K562 (cell line): ENCODE results near the gene FGF4. TPM values are rescaled to one million over a fixed set of nuclear protein-coding genes. Genes with fewer than 3 reads are reported as not detected.

Experiments
- ATAC-seq: fragments of 200-7000 bp; cut with Tn5 transposase; 3 replicates; pipeline ENCODE4 v1.9.1; 2020; ENCODE audit warnings: moderate library complexity
- BruUV-seq: library from RNA; stranded (reverse); fragments of 400-500 nt; replicated peaks from 2 replicates; lab custom pipeline; 2021; lab: Mats Ljungman, UMichigan
- CTCF ChIA-PET: fragments of 300-600 bp; formaldehyde crosslinking; extraction: SDS; loops from one replicate; lab custom pipeline; 2021; ENCODE audit warnings: low intra/inter-chr PET ratio; lab: Yijun Ruan, JAX
- POLR2A ChIA-PET: fragments of 300-600, 350-650 bp; sonication (Branson Sonifier 250); formaldehyde crosslinking; extraction: SDS; loops from one replicate; lab custom pipeline; 2021; ENCODE audit warnings: antibody characterized with exemption, inconsistent platforms; lab: Yijun Ruan, JAX
- DNase-seq, 4 experiments: peaks; one replicate each; pipeline versions ENCODE4 v3.0.0 to v3.0.0-alpha.2; 2011 to 2018; ENCODE audit warnings: low spot score in 3 of 4, mixed read lengths in 3 of 4; ENCODE audit errors: extremely low read depth in 1 of 4
- FAIRE-seq: peaks from 2 replicates; lab custom pipeline; 2011; peaks lifted over from hg19 to GRCh38; lab: Jason Lieb, UNC
- H2AFZ ChIP-seq: 2 replicates; pipeline ENCODE4 v1.6.0; 2011; ENCODE audit warnings: low read depth, low read length, control low read depth, inconsistent platforms
- H3K27ac ChIP-seq: fragments of 200-600 bp; 3 replicates; pipeline ENCODE4 v1.8.0; 2011; ENCODE audit warnings: low read depth, mild to moderate bottlenecking, control low read depth, inconsistent platforms, low read length, moderate library complexity, mixed read lengths; ENCODE audit errors: extremely low read depth
- H3K27me3 ChIP-seq, 2 experiments: fragments of 300-600 bp in 1 of 2; 2 replicates in 1 of 2; 3 replicates in 1 of 2; pipeline versions ENCODE4 v1.6.0 to v1.8.0; 2011; ENCODE audit warnings: inconsistent platforms in 2 of 2, low read length in 2 of 2, mild to moderate bottlenecking in 1 of 2, mixed read lengths in 1 of 2, moderate library complexity in 1 of 2; ENCODE audit not compliant: control insufficient read depth in 2 of 2, insufficient read depth in 2 of 2
- H3K36me3 ChIP-seq: fragments of 300-600 bp; 3 replicates; pipeline ENCODE4 v1.8.0; 2011; ENCODE audit warnings: mild to moderate bottlenecking, low read length, inconsistent platforms; ENCODE audit not compliant: control insufficient read depth, insufficient read depth
- H3K4me1 ChIP-seq, 2 experiments: fragments of 200-600 bp in 1 of 2; replicated peaks in 1 of 2; 2 replicates in 1 of 2; 3 replicates in 1 of 2; pipeline versions ENCODE4 v1.5.1 to v1.8.0; 2011; ENCODE audit warnings: inconsistent platforms in 2 of 2, low read length in 2 of 2, mild to moderate bottlenecking in 1 of 2, mixed read lengths in 1 of 2, moderate library complexity in 1 of 2; ENCODE audit not compliant: control insufficient read depth in 2 of 2, insufficient read depth in 2 of 2
- H3K4me2 ChIP-seq: 2 replicates; pipeline ENCODE4 v1.6.1; 2011; ENCODE audit warnings: low read length, control low read depth, inconsistent platforms, mixed read lengths; ENCODE audit not compliant: insufficient read depth
- H3K4me3 ChIP-seq: fragments of 200-600 bp; sonication (generic), shearing (Covaris generic); 2 replicates; pipeline ENCODE4 v1.5.1; 2016; ENCODE audit warnings: control low read depth, inconsistent platforms
- H3K79me2 ChIP-seq: fragments of 200-600 bp; 3 replicates; pipeline ENCODE4 v1.8.0; 2011; ENCODE audit warnings: low read length, inconsistent platforms; ENCODE audit not compliant: control insufficient read depth, insufficient read depth
- H3K9ac ChIP-seq, 2 experiments: 2 replicates each; pipeline versions ENCODE4 v1.6.0 to v1.6.1; 2011; ENCODE audit warnings: low read depth in 2 of 2, low read length in 2 of 2, control low read depth in 1 of 2, inconsistent platforms in 1 of 2, mild to moderate bottlenecking in 1 of 2, mixed read lengths in 1 of 2; ENCODE audit not compliant: insufficient read depth in 1 of 2
- H3K9me1 ChIP-seq: one replicate; pipeline ENCODE4 v1.6.0; 2011; ENCODE audit warnings: inconsistent platforms, mild to moderate bottlenecking, low read length, moderate library complexity; ENCODE audit not compliant: control insufficient read depth, insufficient read depth
- H3K9me3 ChIP-seq: replicated peaks from 2 replicates; pipeline ENCODE4 v1.5.1; 2011; ENCODE audit warnings: low read depth, low read length, inconsistent platforms; ENCODE audit not compliant: control insufficient read depth, insufficient read depth
- H4K20me1 ChIP-seq: replicated peaks from 2 replicates; pipeline ENCODE4 v1.6.1; 2011; ENCODE audit warnings: low read length, inconsistent platforms, mixed read lengths; ENCODE audit not compliant: control insufficient read depth, insufficient read depth
- COPS2 ChIP-seq: fragments of 450-650 bp; conservative IDR thresholded peaks from 2 replicates; pipeline ENCODE4 v1.6.1; 2016; ENCODE audit warnings: mild to moderate bottlenecking, moderate library complexity
- DNMT1 ChIP-seq: fragments of 450-650 bp; IDR thresholded peaks from 2 replicates; pipeline ENCODE4 v1.6.1; 2016; ENCODE audit warnings: antibody characterized with exemption, mild to moderate bottlenecking
- FIP1L1 ChIP-seq: fragments of 200-400 bp; formaldehyde crosslinking; IDR thresholded peaks from 2 replicates; pipeline ENCODE4 v1.6.1; 2018; ENCODE audit warnings: mild to moderate bottlenecking, low read depth, low read length; ENCODE audit not compliant: poor library complexity, severe bottlenecking
- PHF20 ChIP-seq: fragments of 450-650 bp; IDR thresholded peaks from 2 replicates; pipeline ENCODE4 v1.6.1; 2018; ENCODE audit not compliant: partially characterized antibody
- POLR2G ChIP-seq: fragments of 200-400 bp; formaldehyde crosslinking; IDR thresholded peaks from 2 replicates; pipeline ENCODE4 v1.6.1; 2017; ENCODE audit warnings: low read depth, mild to moderate bottlenecking, antibody characterized with exemption, low read length, moderate library complexity
- SRSF3 ChIP-seq: fragments of 200-400 bp; formaldehyde crosslinking; IDR thresholded peaks from 2 replicates; pipeline ENCODE4 v1.6.1; 2016; ENCODE audit warnings: mild to moderate bottlenecking, low read length, moderate library complexity; ENCODE audit not compliant: insufficient read depth
- TCF7 ChIP-seq: sonication (generic); IDR thresholded peaks from 2 replicates; pipeline ENCODE4 v1.6.1; 2016; ENCODE audit warnings: antibody characterized with exemption, borderline replicate concordance
- ZNF695 ChIP-seq: fragments of 450-650 bp; formaldehyde crosslinking; IDR thresholded peaks from 2 replicates; pipeline ENCODE4 v1.4.0; 2020; ENCODE audit warnings: mild to moderate bottlenecking, moderate library complexity
- WGBS: fragments of 100-300 bp; shearing (Covaris generic); methylation state at CpG from one replicate; pipeline ENCODE4 v1.1.6; 2016; ENCODE audit warnings: low coverage, mixed read lengths; ENCODE audit not compliant: insufficient coverage; ENCODE audit errors: missing lambda C conversion rate; 5-methylcytosine and 5-hydroxymethylcytosine counted together
- in situ Hi-C: fragments of 300-500 bp; cut with MboI; formaldehyde crosslinking; loops from 4 replicates; pipeline ENCODE4 v1.15.0; 2018; ENCODE audit warnings: inconsistent platforms, mixed read lengths
- intact Hi-C: fragments of 100-400 bp; cut with micrococcal nuclease; formaldehyde crosslinking; loops from 2 replicates; pipeline ENCODE4 v1.14.2; 2022
- polyA plus RNA-seq, 8 experiments: library from polyadenylated mRNA; depleted of rRNA in 4 of 8; stranded (reverse) in 5 of 8; unstranded in 3 of 8; fragments of >200 nt; fragmentation: Nextera tagmentation in 2 of 8; fragmentation: Illumina TruSeq in 1 of 8; extraction: Ambion mirVana in 2 of 8; extraction: Trizol in 1 of 8; gene quantifications; 2 replicates each; pipeline versions ENCODE4 v1.2.1 to v1.2.3, GENCODE V29; 2011 to 2014; ENCODE audit warnings: inconsistent platforms in 1 of 8, missing spikeins in 1 of 8
- total RNA-seq, 7 experiments: library from RNA; depleted of rRNA in 6 of 7; stranded (reverse); fragments of >200 nt in 6 of 7; fragmentation: Illumina TruSeq in 2 of 7; extraction: Trizol in 2 of 7; gene quantifications; 2 replicates each; pipeline versions ENCODE4 v1.2.1 to v1.2.3, GENCODE V29; 2011 to 2021; ENCODE audit warnings: low replicate concordance in 1 of 7
- TF ChIP-seq, protein P1 (sequence below): fragments of 250-450 bp; sonication (Bioruptor Pico); IDR thresholded peaks from 2 replicates; pipeline ENCODE4 v1.5.0; 2021
- TF ChIP-seq, protein P2 (sequence below): fragments of 200-800 bp; sonication (Bioruptor generic); IDR thresholded peaks from 2 replicates; pipeline ENCODE4 v1.6.1; 2016; ENCODE audit warnings: missing genetic modification characterization, missing compliant biosample characterization
- TF ChIP-seq, protein P3 (sequence below): fragments of 450-650 bp; formaldehyde crosslinking; IDR thresholded peaks from 2 replicates; pipeline ENCODE4 v1.4.0; 2022; ENCODE audit warnings: missing genetic modification characterization
- TF ChIP-seq, protein P4 (sequence below): fragments of 250-450 bp; sonication (Bioruptor Pico); IDR thresholded peaks from 2 replicates; pipeline ENCODE4 v1.4.0; 2020; ENCODE audit warnings: borderline replicate concordance

The FGF4 gene
- total and polyA plus RNA-seq, 9 of the 15 experiments (the other 6 are each of a cell fraction or from before 2014, with no cell fraction given) = not detected

DNA sequence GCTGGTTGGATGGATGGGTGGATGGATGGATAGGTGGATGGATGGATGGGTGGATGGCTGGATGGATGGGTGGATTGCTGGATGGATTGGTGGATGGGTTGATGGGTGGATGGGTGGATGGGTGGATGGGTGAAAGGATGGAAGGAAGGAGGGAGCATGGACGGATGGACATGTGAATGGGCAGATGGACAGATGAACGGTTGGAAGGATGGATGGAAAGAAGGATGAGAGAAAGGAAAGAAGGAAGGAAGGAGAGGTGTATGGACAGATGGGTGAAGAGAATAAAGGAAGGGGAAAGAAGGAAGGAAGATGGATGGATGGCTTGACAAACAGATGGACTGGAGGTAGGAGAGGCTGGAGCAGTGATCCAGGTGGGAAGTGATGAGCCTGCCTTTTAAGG, 38.7 kb upstream of the FGF4 start (continued):
- TF ChIP-seq, protein P1, sequence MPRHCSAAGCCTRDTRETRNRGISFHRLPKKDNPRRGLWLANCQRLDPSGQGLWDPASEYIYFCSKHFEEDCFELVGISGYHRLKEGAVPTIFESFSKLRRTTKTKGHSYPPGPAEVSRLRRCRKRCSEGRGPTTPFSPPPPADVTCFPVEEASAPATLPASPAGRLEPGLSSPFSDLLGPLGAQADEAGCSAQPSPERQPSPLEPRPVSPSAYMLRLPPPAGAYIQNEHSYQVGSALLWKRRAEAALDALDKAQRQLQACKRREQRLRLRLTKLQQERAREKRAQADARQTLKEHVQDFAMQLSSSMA (CRISPR knock-in tag) = no peak
- no peak for TF ChIP-seq PHF20

DNA sequence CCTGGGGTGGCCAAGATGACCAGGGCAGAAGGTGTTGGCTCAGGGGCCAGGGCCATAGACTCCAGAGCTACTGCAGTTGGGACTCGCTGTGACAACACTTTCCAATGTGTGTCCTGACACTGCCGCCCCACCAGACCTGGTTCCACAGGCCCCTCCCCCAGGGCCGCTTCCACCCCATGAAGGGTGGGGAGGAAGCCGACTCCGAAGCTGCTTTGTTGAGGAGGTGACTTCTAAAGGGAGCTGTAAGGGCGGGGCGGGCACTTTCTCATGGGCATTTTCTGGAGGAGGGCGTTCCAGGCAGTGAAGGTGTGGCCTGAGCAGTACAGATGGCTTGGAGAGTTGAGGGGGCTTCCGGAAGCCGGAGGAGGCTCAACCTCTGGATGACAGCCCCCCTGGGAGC, 37.8 kb upstream of the FGF4 start:
- ChIA-PET POLR2A (no interaction called here), CTCF (no interaction called here)
- Histone ChIP-seq H3K9ac (no peak overlapping the region), H3K4me2 (no peak overlapping the region), H2AFZ (no peak overlapping the region), H3K27me3 (peaks cover 28 to 67% of the 10 kb centered on the region in 2 experiments; a peak in 4 of 5 replicates), H4K20me1 (peaks cover 22% of the 10 kb centered on the region; the same call in 1 of the 2 replicates), H3K9me3 (no peaks in the 10 kb centered on the region), H3K4me3 (no peak overlapping the region), H3K79me2 (no peaks in the 10 kb centered on the region), H3K4me1 (peaks cover 0 to 16% of the 10 kb centered on the region in 2 experiments; a peak in 2 of 5 replicates), H3K36me3 (no peaks in the 10 kb centered on the region), H3K9me1 (no peaks in the 10 kb centered on the region), H3K27ac (no peak overlapping the region)
- WGBS = 0% methylated on average over 10 of the region's 10 CpGs
- DNase-seq (no peak), FAIRE-seq (no peak), ATAC-seq (no peak)
- intact Hi-C loops (no loop called here), in situ Hi-C loops (no loop called here)
- BruUV-seq = no TSS peak
- no peak for TF ChIP-seq TCF7
- TF ChIP-seq DNMT1 = no peak
- TF ChIP-seq COPS2 = no peak
- TF ChIP-seq ZNF695 (CRISPR knock-in tag) = no peak
- TF ChIP-seq, protein P2, sequence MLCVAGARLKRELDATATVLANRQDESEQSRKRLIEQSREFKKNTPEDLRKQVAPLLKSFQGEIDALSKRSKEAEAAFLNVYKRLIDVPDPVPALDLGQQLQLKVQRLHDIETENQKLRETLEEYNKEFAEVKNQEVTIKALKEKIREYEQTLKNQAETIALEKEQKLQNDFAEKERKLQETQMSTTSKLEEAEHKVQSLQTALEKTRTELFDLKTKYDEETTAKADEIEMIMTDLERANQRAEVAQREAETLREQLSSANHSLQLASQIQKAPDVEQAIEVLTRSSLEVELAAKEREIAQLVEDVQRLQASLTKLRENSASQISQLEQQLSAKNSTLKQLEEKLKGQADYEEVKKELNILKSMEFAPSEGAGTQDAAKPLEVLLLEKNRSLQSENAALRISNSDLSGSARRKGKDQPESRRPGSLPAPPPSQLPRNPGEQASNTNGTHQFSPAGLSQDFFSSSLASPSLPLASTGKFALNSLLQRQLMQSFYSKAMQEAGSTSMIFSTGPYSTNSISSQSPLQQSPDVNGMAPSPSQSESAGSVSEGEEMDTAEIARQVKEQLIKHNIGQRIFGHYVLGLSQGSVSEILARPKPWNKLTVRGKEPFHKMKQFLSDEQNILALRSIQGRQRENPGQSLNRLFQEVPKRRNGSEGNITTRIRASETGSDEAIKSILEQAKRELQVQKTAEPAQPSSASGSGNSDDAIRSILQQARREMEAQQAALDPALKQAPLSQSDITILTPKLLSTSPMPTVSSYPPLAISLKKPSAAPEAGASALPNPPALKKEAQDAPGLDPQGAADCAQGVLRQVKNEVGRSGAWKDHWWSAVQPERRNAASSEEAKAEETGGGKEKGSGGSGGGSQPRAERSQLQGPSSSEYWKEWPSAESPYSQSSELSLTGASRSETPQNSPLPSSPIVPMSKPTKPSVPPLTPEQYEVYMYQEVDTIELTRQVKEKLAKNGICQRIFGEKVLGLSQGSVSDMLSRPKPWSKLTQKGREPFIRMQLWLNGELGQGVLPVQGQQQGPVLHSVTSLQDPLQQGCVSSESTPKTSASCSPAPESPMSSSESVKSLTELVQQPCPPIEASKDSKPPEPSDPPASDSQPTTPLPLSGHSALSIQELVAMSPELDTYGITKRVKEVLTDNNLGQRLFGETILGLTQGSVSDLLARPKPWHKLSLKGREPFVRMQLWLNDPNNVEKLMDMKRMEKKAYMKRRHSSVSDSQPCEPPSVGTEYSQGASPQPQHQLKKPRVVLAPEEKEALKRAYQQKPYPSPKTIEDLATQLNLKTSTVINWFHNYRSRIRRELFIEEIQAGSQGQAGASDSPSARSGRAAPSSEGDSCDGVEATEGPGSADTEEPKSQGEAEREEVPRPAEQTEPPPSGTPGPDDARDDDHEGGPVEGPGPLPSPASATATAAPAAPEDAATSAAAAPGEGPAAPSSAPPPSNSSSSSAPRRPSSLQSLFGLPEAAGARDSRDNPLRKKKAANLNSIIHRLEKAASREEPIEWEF (CRISPR knock-in tag) = no peak
- TF ChIP-seq, protein P3, sequence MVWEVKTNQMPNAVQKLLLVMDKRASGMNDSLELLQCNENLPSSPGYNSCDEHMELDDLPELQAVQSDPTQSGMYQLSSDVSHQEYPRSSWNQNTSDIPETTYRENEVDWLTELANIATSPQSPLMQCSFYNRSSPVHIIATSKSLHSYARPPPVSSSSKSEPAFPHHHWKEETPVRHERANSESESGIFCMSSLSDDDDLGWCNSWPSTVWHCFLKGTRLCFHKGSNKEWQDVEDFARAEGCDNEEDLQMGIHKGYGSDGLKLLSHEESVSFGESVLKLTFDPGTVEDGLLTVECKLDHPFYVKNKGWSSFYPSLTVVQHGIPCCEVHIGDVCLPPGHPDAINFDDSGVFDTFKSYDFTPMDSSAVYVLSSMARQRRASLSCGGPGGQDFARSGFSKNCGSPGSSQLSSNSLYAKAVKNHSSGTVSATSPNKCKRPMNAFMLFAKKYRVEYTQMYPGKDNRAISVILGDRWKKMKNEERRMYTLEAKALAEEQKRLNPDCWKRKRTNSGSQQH (CRISPR knock-in tag) = no peak
- TF ChIP-seq, protein P4, sequence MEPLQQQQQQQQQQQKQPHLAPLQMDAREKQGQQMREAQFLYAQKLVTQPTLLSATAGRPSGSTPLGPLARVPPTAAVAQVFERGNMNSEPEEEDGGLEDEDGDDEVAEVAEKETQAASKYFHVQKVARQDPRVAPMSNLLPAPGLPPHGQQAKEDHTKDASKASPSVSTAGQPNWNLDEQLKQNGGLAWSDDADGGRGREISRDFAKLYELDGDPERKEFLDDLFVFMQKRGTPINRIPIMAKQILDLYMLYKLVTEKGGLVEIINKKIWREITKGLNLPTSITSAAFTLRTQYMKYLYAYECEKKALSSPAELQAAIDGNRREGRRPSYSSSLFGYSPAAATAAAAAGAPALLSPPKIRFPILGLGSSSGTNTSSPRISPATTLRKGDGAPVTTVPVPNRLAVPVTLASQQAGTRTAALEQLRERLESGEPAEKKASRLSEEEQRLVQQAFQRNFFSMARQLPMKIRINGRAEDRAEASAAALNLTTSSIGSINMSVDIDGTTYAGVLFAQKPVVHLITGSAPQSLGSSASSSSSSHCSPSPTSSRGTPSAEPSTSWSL = no peak
- no peak for TF ChIP-seq FIP1L1
- no peak for TF ChIP-seq SRSF3
- TF ChIP-seq POLR2G = no peak
